ENCODE results near the gene ATP6AP2.

DNA sequence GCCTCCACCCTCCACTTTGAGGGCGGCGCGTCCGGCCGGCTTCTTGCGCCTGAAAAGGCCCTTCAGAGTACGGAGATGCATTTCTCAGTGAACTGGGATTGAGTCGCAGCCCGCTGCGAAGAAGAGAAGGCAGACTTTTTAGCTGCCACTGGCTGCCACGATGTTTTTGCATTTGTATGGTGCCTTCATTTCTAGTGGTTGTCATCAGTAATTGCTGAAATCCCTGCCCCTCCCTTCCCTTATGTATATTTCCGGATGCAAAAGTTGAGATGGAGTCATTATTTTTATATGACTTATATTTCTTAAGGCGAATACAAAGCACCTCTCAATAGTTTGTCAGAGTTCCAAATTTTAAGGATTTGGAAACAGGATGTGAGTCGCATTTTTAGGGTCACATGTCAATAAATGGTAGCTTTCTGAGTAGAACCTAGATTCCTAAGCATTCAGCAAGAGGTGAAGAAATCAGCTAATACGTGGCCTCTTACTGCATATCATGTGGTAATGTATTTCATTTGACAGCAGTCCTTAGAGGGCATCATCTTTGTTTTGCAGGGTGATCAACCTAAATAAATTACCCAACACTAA, 658 bp downstream of the ATP6AP2 start:
- TF ChIP-seq, protein P1, sequence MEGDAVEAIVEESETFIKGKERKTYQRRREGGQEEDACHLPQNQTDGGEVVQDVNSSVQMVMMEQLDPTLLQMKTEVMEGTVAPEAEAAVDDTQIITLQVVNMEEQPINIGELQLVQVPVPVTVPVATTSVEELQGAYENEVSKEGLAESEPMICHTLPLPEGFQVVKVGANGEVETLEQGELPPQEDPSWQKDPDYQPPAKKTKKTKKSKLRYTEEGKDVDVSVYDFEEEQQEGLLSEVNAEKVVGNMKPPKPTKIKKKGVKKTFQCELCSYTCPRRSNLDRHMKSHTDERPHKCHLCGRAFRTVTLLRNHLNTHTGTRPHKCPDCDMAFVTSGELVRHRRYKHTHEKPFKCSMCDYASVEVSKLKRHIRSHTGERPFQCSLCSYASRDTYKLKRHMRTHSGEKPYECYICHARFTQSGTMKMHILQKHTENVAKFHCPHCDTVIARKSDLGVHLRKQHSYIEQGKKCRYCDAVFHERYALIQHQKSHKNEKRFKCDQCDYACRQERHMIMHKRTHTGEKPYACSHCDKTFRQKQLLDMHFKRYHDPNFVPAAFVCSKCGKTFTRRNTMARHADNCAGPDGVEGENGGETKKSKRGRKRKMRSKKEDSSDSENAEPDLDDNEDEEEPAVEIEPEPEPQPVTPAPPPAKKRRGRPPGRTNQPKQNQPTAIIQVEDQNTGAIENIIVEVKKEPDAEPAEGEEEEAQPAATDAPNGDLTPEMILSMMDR (IDR thresholded peaks at IDR 0.05): no peak
- no peak for TF ChIP-seq SIN3A (IDR thresholded peaks at IDR 0.05; ENCODE audit: borderline replicate concordance, insufficient read depth, low read depth, low read length)
